ACC112 (cell line): ENCODE results near the gene NSD1.

Source experiments
- H2AFZ ChIP-seq: fragments of 200-600 bp; sonication (generic); one replicate; pipeline ENCODE4 v1.6.0; 2017; ENCODE audit warnings: antibody characterized with exemption, low read length; ENCODE audit not compliant: unreplicated experiment
- H3K27ac ChIP-seq: fragments of 200-600 bp; sonication (generic); 2 replicates; pipeline ENCODE4 v1.5.1; 2014; ENCODE audit warnings: low read depth, mild to moderate bottlenecking, antibody characterized with exemption, low read length, moderate library complexity
- H3K27me3 ChIP-seq: fragments of 200-600 bp; sonication (generic); 2 replicates; pipeline ENCODE4 v1.6.1; 2014; ENCODE audit warnings: mild to moderate bottlenecking, antibody characterized with exemption, low read length, moderate library complexity, mixed read lengths; ENCODE audit not compliant: insufficient read depth
- H3K36me3 ChIP-seq: fragments of 200-600 bp; sonication (generic); 2 replicates; pipeline ENCODE4 v1.6.1; 2016; ENCODE audit warnings: mild to moderate bottlenecking, antibody characterized with exemption, low read length, moderate library complexity, mixed read lengths; ENCODE audit not compliant: insufficient read depth
- H3K4me1 ChIP-seq: fragments of 200-600 bp; sonication (generic); one replicate; pipeline ENCODE4 v1.6.1; 2016; ENCODE audit warnings: low read length, mixed read lengths; ENCODE audit not compliant: insufficient read depth, unreplicated experiment, control insufficient read depth
- H3K4me3 ChIP-seq: fragments of 200-600 bp; sonication (generic); 2 replicates; pipeline ENCODE4 v1.5.1; 2014; ENCODE audit warnings: mild to moderate bottlenecking, low read depth, low read length
- H3K79me2 ChIP-seq: fragments of 200-600 bp; sonication (generic); one replicate; pipeline ENCODE4 v1.6.0; 2016; ENCODE audit warnings: low read length; ENCODE audit not compliant: control insufficient read depth, unreplicated experiment, insufficient read depth

The NSD1 gene

GRCh38 chr5:177113566-177114424 is 19.8 kb upstream of the NSD1 start:
- H3K4me3 ChIP-seq: no peak overlapping the region
- H3K36me3 ChIP-seq: no peaks in the 10 kb centered on the region
- peak overlapping the region; percentile 2 for H2AFZ ChIP-seq
- peaks cover 8% of the 10 kb centered on the region for H3K4me1 ChIP-seq
- H3K79me2 ChIP-seq: no peaks in the 10 kb centered on the region
- no peaks in the 10 kb centered on the region for H3K27me3 ChIP-seq
- no peak overlapping the region for H3K27ac ChIP-seq

GRCh38 chr5:177116631-177117373 is 16.8 kb upstream of the NSD1 start:
- Histone ChIP-seq H3K4me1 (peaks cover 8% of the 10 kb centered on the region), H3K27me3 (no peaks in the 10 kb centered on the region), H3K27ac (0 out of 2 replicates have a peak overlapping the region, but pooled peaks have one; percentile 12), H2AFZ (peak overlapping the region; percentile 98), H3K36me3 (no peaks in the 10 kb centered on the region), H3K79me2 (no peaks in the 10 kb centered on the region), H3K4me3 (peak overlapping the region; percentile 62)

DNA sequence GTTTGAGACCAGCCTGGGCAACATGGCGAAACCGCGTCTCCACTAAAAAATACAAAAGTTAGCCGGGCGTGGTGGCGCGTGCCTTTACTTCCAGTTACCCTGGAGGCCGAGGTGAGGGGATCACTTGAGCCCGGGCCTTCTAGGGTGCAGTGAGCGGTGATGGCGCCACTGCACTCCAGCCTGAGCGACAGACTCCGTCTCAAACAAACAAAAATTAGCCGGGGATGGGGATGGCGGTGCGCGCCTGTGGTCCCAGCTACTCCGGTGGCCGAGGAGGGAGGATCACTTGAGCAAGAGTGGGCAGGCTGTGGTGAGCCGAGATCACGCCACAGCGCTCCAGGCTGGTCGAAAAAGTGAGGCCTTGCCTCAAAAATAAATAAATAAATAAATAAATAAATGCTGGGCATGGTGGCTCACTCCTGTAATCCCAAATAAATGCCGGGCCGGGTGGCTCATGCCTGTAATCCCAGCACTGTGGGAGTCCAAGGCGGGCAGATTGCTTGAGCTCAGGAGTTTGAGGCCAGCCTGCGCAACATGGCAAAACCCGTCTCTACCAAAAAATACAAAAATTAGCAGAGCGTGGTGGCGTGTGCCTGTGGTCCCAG is 16.0 kb upstream of the NSD1 start:
- H3K4me1 ChIP-seq: peaks cover 8% of the 10 kb centered on the region
- no peaks in the 10 kb centered on the region for H3K79me2 ChIP-seq
- peak overlapping the region; percentile 75 for H2AFZ ChIP-seq
- H3K27ac ChIP-seq: no peak overlapping the region
- no peaks in the 10 kb centered on the region for H3K27me3 ChIP-seq
- no peaks in the 10 kb centered on the region for H3K36me3 ChIP-seq
- H3K4me3 ChIP-seq: no peak overlapping the region

DNA sequence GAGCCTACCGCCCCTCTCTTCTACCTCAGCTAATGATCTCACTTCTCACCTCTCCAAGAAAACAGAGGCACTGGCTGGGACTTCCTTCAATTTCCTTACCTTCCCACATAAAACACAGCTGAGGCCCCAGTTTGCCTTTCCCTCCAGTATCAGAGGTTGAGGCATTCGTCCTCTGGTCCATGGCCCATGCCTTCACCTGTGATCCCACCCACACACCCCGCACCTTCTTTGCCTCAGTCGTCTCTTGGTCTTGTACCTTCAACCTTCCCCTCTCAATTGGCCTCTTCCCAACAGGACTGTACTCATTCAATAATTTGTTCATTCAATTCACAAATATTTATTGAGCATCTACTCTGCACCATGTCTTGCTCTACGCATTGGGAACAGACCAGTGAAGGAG is 11.0 kb upstream of the NSD1 start:
- H3K4me1 ChIP-seq: no peaks in the 10 kb centered on the region
- H3K79me2 ChIP-seq: no peaks in the 10 kb centered on the region
- H3K36me3 ChIP-seq: no peaks in the 10 kb centered on the region
- H3K27me3 ChIP-seq: no peaks in the 10 kb centered on the region
- no peak overlapping the region for H3K4me3 ChIP-seq
- no peak overlapping the region for H2AFZ ChIP-seq
- H3K27ac ChIP-seq: no peak overlapping the region

DNA sequence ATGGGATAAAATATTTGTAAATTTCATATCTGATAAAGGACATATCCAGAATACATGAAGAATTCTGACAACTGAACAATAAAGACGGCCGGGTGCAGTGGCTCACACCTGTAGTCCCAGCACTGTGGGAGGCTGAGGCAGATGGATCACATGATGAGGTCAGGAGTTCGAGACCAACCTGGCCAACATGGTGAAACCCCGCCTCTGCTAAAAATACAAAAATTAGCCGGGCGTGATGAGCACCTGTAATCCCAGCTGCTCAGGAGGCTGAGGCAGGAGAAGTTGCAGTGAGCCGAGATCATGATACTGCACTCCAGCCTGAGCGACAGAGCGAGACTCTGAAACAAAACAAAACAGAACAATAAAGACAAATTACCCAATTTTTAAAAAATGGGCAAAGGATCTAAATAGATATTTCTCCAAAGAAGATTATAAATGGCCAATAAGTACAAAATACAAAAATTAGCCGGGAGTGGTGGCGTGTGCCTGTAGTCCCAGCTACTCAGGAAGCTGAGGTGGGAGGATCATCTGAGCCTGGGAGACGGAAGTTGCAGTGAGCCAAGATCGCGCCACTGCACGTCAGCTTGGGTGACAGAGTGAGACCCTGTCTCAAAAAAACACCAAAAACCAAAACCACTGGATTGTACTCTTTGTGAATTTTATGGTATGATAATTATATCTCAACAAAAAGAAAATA is 9.6 kb upstream of the NSD1 start:
- H3K27ac ChIP-seq: no peak overlapping the region
- no peak overlapping the region for H2AFZ ChIP-seq
- no peaks in the 10 kb centered on the region for H3K79me2 ChIP-seq
- no peaks in the 10 kb centered on the region for H3K27me3 ChIP-seq
- H3K4me3 ChIP-seq: no peak overlapping the region
- peaks cover 3% of the 10 kb centered on the region for H3K4me1 ChIP-seq
- H3K36me3 ChIP-seq: no peaks in the 10 kb centered on the region

GRCh38 chr5:177124486-177124991 is 9.0 kb upstream of the NSD1 start:
- H3K36me3 ChIP-seq: no peaks in the 10 kb centered on the region
- H3K27me3 ChIP-seq: no peaks in the 10 kb centered on the region
- no peak overlapping the region for H3K27ac ChIP-seq
- H3K79me2 ChIP-seq: no peaks in the 10 kb centered on the region
- H3K4me1 ChIP-seq: peaks cover 3% of the 10 kb centered on the region
- no peak overlapping the region for H2AFZ ChIP-seq
- no peak overlapping the region for H3K4me3 ChIP-seq

GRCh38 chr5:177126771-177127170 is 6.8 kb upstream of the NSD1 start:
- Histone ChIP-seq H3K4me1 (peaks cover 6% of the 10 kb centered on the region), H3K79me2 (no peaks in the 10 kb centered on the region), H3K27me3 (no peaks in the 10 kb centered on the region), H3K36me3 (no peaks in the 10 kb centered on the region), H3K4me3 (no peak overlapping the region), H2AFZ (no peak overlapping the region), H3K27ac (no peak overlapping the region)

GRCh38 chr5:177128551-177128981 is 5.0 kb upstream of the NSD1 start:
- H3K36me3 ChIP-seq: no peaks in the 10 kb centered on the region
- no peak overlapping the region for H3K27ac ChIP-seq
- no peaks in the 10 kb centered on the region for H3K27me3 ChIP-seq
- no peak overlapping the region for H3K4me3 ChIP-seq
- H3K79me2 ChIP-seq: no peaks in the 10 kb centered on the region
- H2AFZ ChIP-seq: peak overlapping the region; percentile 64
- H3K4me1 ChIP-seq: peaks cover 6% of the 10 kb centered on the region

DNA sequence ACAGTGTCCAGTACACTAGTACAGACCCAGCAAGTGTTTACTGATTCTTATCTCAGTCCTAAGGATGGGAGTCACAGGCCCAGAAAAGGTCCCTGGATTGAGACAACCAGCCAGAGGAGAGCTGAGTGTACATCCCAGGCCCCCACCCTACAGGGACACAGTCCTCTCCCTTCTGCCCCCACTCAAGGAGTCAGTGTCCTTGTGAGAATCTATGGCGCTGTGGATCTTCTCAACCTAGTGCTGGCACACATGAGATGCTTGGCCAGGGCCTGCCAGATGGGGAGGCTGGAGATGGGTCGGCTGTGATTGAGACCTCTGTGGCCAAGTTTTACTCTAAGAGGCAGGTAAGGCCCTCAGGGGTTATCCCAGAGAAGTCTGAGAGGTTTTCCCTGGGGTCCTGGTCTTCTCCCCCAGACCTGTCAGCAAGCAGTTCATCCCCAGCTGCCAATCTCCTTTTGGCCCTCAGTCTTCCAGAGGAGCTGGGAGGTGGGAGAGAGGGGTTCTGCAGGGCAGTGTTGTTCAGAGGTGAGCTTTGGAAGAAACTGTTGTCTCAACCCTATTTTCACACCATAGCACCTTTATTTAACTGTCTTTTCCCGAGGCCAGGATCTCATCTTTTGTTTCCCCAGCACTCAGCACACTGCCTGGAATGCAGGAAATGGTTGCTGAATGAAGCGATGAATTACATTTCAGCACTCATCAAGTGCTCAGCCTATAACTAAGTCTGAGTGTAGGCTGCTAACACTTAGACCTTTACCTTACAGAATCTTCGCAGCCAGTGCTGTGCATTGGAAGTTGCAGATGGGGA is 3.2 kb upstream of the NSD1 start:
- peaks cover 11% of the 10 kb centered on the region for H3K4me1 ChIP-seq
- no peak overlapping the region for H3K27ac ChIP-seq
- no peak overlapping the region for H3K4me3 ChIP-seq
- no peak overlapping the region for H2AFZ ChIP-seq
- H3K79me2 ChIP-seq: peaks cover 10% of the 10 kb centered on the region
- H3K36me3 ChIP-seq: peaks cover 5% of the 10 kb centered on the region; the same call in 1 of the 2 replicates
- no peaks in the 10 kb centered on the region for H3K27me3 ChIP-seq
